Naive thymus-derived CD8-positive, alpha-beta T cell (primary cell): ENCODE results near the gene ZNF555. TPM values are rescaled to one million over a fixed set of nuclear protein-coding genes. Genes with fewer than 3 reads are reported as not detected.
A peak's percentile ranks its signal among the peaks of the same experiment; 100 is the strongest.
"Not testable (repeated sequence)": the region's sequence is repeated elsewhere in the genome, so short reads cannot be mapped to it uniquely, and the experiment has no call there.

Source experiments
- ATAC-seq, 2 donors: fragments of 150-1000 bp; cut with Tn5 transposase in 1 of 2; sonication (Bioruptor Pico), chemical (Tn5 transposase) in 1 of 2; 1 replicate in 1 of 2; 2 replicates in 1 of 2; pipeline ENCODE4 v1.10.0; 2021; ENCODE audit warnings: mild to moderate bottlenecking in 2 of 2, moderate library complexity in 2 of 2
- POLR2A ChIA-PET: fragments of 350-600 bp; sonication (Branson Sonifier 250); formaldehyde crosslinking; loops from one replicate; lab custom pipeline; 2021; ENCODE audit warnings: antibody characterized with exemption; lab: Charles Lee
- DNase-seq, 10 donors: peaks; one replicate each; pipeline versions ENCODE4 v3.0.0 to v3.0.0-alpha.2; 2020 to 2022
- H3K27ac Mint-ChIP-seq, 10 donors: one replicate each; pipeline ENCODE4 v1.8.0; 2020 to 2022; ENCODE audit warnings: mild to moderate bottlenecking in 10 of 10, mixed read lengths in 10 of 10, moderate library complexity in 4 of 10, inconsistent platforms in 1 of 10
- H3K27me3 Mint-ChIP-seq, 5 donors: one replicate each; pipeline ENCODE4 v1.8.0; 2021 to 2022; ENCODE audit warnings: mixed read lengths in 5 of 5
- H3K36me3 Mint-ChIP-seq, 3 donors: one replicate each; pipeline ENCODE4 v1.8.0; 2020 to 2022; ENCODE audit warnings: mixed read lengths in 3 of 3, mild to moderate bottlenecking in 2 of 3, inconsistent platforms in 1 of 3
- H3K4me1 Mint-ChIP-seq, 4 donors: one replicate each; pipeline ENCODE4 v1.8.0; 2021 to 2022; ENCODE audit warnings: mixed read lengths in 4 of 4
- H3K4me3 Mint-ChIP-seq, 10 donors: one replicate each; pipeline ENCODE4 v1.8.0; 2020 to 2022; ENCODE audit warnings: mild to moderate bottlenecking in 10 of 10, mixed read lengths in 10 of 10, moderate library complexity in 6 of 10, inconsistent platforms in 1 of 10
- H3K9me3 Mint-ChIP-seq, 9 donors: one replicate each; pipeline ENCODE4 v1.8.0; 2020 to 2022; ENCODE audit warnings: mixed read lengths in 9 of 9, mild to moderate bottlenecking in 3 of 9, inconsistent platforms in 1 of 9, moderate library complexity in 1 of 9
- polyA plus RNA-seq, 3 donors: library from polyadenylated mRNA; unstranded; fragments of 300-500 nt; fragmentation: Illumina TruSeq; gene quantifications; one replicate each; pipeline ENCODE4 v1.2.3, GENCODE V29; 2021
- total RNA-seq, 8 experiments: library from RNA in 2 of 8; stranded (reverse) in 2 of 8; gene quantifications; one replicate each; pipeline ENCODE4 v1.2.3 and lab custom pipeline; 2021 to 2026

Gene ZNF555
- total and polyA plus RNA-seq, 5 experiments from 2014 or later = 1.0 to 8.7 (median 3.4) TPM

- no peaks in the 10 kb centered on the region for H3K9me3 Mint-ChIP-seq
- POLR2A ChIA-PET = no interaction called here
- no peaks in the 10 kb centered on the region for H3K4me1 Mint-ChIP-seq
- ATAC-seq (no peak), DNase-seq (no peak)
- H3K27me3 Mint-ChIP-seq = no peaks in the 10 kb centered on the region
- H3K4me3 Mint-ChIP-seq = no peak overlapping the region
- no peak overlapping the region for H3K27ac Mint-ChIP-seq
- H3K36me3 Mint-ChIP-seq = peaks cover 0 to 10% (median 7%) of the 10 kb centered on the region in 3 donors
These were observed 30.9 kb upstream of the ZNF555 start for GRCh38 chr19:2810141-2811091.

- Mint-ChIP-seq H3K9me3 (no peaks in the 10 kb centered on the region), H3K27ac (no peak overlapping the region), H3K27me3 (no peaks in the 10 kb centered on the region), H3K4me3 (no peak overlapping the region), H3K36me3 (peaks cover 0 to 8% (median 7%) of the 10 kb centered on the region in 3 donors), H3K4me1 (peaks cover 0 to 2% (median 0%) of the 10 kb centered on the region in 4 donors)
- no peak for DNase-seq
- no peak for ATAC-seq
- POLR2A ChIA-PET = no interaction called here
These were observed 30.0 kb upstream of the ZNF555 start for GRCh38 chr19:2811221-2811722.

GRCh38 chr19:2811735-2812413, 29.4 kb upstream of the ZNF555 start:
- no peaks in the 10 kb centered on the region for H3K27me3 Mint-ChIP-seq
- peaks cover 0 to 8% (median 7%) of the 10 kb centered on the region in 3 donors for H3K36me3 Mint-ChIP-seq
- no peaks in the 10 kb centered on the region for H3K9me3 Mint-ChIP-seq
- POLR2A ChIA-PET = interaction anchor here (0.6 kb wide), 1 partner anchor 663 kb away, joined by 4 read pairs; no protein-coding TSS in a partner anchor
- no peak overlapping the region for H3K27ac Mint-ChIP-seq
- DNase-seq (no peak), ATAC-seq (no peak)
- no peak overlapping the region for H3K4me3 Mint-ChIP-seq
- peaks cover 0 to 2% (median 0%) of the 10 kb centered on the region in 4 donors for H3K4me1 Mint-ChIP-seq

- POLR2A ChIA-PET = interaction anchor here (0.6 kb wide), 1 partner anchor 663 kb away, joined by 4 read pairs; no protein-coding TSS in a partner anchor
- no peak for DNase-seq
- peaks cover 0 to 8% (median 7%) of the 10 kb centered on the region in 3 donors for H3K36me3 Mint-ChIP-seq
- no peak overlapping the region for H3K27ac Mint-ChIP-seq
- H3K4me1 Mint-ChIP-seq = peaks cover 0 to 2% (median 0%) of the 10 kb centered on the region in 4 donors
- H3K4me3 Mint-ChIP-seq = no peak overlapping the region
- no peak for ATAC-seq
- no peaks in the 10 kb centered on the region for H3K9me3 Mint-ChIP-seq
- H3K27me3 Mint-ChIP-seq = no peaks in the 10 kb centered on the region
These were observed 28.7 kb upstream of the ZNF555 start for GRCh38 chr19:2812414-2813234.

GRCh38 chr19:2813235-2814160, 27.8 kb upstream of the ZNF555 start:
- ATAC-seq (no peak), DNase-seq (no peak)
- peaks cover 0 to 8% (median 7%) of the 10 kb centered on the region in 3 donors for H3K36me3 Mint-ChIP-seq
- POLR2A ChIA-PET = interaction anchor here (0.7 kb wide), 1 partner anchor 15 kb away, joined by 3 read pairs; no protein-coding TSS in a partner anchor
- peaks cover 0 to 2% (median 0%) of the 10 kb centered on the region in 4 donors for H3K4me1 Mint-ChIP-seq
- no peaks in the 10 kb centered on the region for H3K9me3 Mint-ChIP-seq
- no peak overlapping the region for H3K4me3 Mint-ChIP-seq
- no peaks in the 10 kb centered on the region for H3K27me3 Mint-ChIP-seq
- no peak overlapping the region for H3K27ac Mint-ChIP-seq

- POLR2A ChIA-PET = interaction anchor here (0.7 to 1.5 kb wide), 2 partner anchors 14 to 51 kb away, joined by 3 read pairs; no protein-coding TSS in a partner anchor
- Mint-ChIP-seq H3K4me1 (peaks cover 0 to 2% (median 0%) of the 10 kb centered on the region in 4 donors), H3K9me3 (no peaks in the 10 kb centered on the region), H3K27me3 (no peaks in the 10 kb centered on the region), H3K36me3 (no peaks in the 10 kb centered on the region), H3K27ac (no peak overlapping the region), H3K4me3 (no peak overlapping the region)
- ATAC-seq (no peak), DNase-seq (no peak)
These were observed 26.8 kb upstream of the ZNF555 start for GRCh38 chr19:2814426-2814825.

- Mint-ChIP-seq H3K4me3 (no peak overlapping the region), H3K4me1 (peaks cover 0 to 2% (median under 1%) of the 10 kb centered on the region in 4 donors), H3K36me3 (no peaks in the 10 kb centered on the region)
These were observed 26.1 kb upstream of the ZNF555 start for GRCh38 chr19:2815191-2815614.

GRCh38 chr19:2815923-2816322, 25.4 kb upstream of the ZNF555 start:
- Mint-ChIP-seq H3K27me3 (no peaks in the 10 kb centered on the region), H3K4me3 (no peak overlapping the region), H3K36me3 (no peaks in the 10 kb centered on the region), H3K27ac (no peak overlapping the region), H3K9me3 (no peaks in the 10 kb centered on the region), H3K4me1 (peaks cover 0 to 7% (median 4%) of the 10 kb centered on the region in 4 donors)
- DNase-seq (no peak), ATAC-seq (no peak)
- POLR2A ChIA-PET = no interaction called here

More at GRCh38 chr19:2815191-2815614, 26.1 kb upstream of the ZNF555 start:
- POLR2A ChIA-PET = interaction anchor here (1.5 kb wide), 1 partner anchor 50 kb away, joined by 3 read pairs; no protein-coding TSS in a partner anchor
- no peaks in the 10 kb centered on the region for H3K9me3 Mint-ChIP-seq
- no peak for ATAC-seq
- H3K27me3 Mint-ChIP-seq = no peaks in the 10 kb centered on the region
- no peak overlapping the region for H3K27ac Mint-ChIP-seq
- no peak for DNase-seq

- Mint-ChIP-seq H3K27me3 (no peaks in the 10 kb centered on the region), H3K4me3 (no peak overlapping the region), H3K36me3 (no peaks in the 10 kb centered on the region), H3K9me3 (no peaks in the 10 kb centered on the region), H3K27ac (no peak overlapping the region), H3K4me1 (peaks cover 0 to 10% (median 5%) of the 10 kb centered on the region in 4 donors)
- DNase-seq (no peak), ATAC-seq (no peak)
- POLR2A ChIA-PET = no interaction called here
These were observed 24.6 kb upstream of the ZNF555 start for GRCh38 chr19:2816641-2817040.

- DNase-seq, ATAC-seq, H3K27me3 Mint-ChIP-seq, H3K9me3 Mint-ChIP-seq, POLR2A ChIA-PET, H3K36me3 Mint-ChIP-seq: not testable (repeated sequence)
- Mint-ChIP-seq H3K27ac (peak overlapping the region in 1 of 10 donors; percentile 37), H3K4me3 (peak overlapping the region in 1 of 10 donors; percentile 30), H3K4me1 (peaks cover 0 to 14% (median 6%) of the 10 kb centered on the region in 4 donors)
These were observed 23.9 kb upstream of the ZNF555 start for GRCh38 chr19:2817237-2817829.
